ENCODE measurements around the gene GREM2.

GREM2 gene

DNA sequence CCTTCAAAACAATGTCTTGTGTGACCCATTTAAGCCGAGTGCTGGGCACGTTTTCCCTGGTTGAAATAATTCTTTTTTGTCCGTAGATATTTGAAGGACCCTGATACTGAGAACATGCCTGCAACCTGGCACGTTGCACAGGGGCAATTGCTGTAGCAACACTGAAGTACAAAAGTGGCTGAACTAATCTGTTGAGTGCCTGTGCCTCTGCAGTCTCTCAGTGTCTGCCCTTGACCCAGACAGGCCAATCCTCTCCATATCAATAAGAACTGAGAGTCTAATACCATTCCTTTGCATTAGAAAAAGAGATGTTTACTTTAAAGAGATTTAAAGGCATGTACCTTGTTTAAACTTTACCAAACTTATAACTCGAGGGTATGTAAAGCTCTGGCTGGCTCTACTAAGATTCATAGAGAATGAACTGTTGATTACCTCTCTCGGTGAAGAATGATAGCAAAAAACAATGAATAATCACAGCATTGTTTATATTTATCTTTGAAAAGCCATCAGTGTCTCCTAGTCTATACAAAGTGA lies 2.4 kb downstream of the GREM2 start:
- no peak for FAIRE-seq

DNA sequence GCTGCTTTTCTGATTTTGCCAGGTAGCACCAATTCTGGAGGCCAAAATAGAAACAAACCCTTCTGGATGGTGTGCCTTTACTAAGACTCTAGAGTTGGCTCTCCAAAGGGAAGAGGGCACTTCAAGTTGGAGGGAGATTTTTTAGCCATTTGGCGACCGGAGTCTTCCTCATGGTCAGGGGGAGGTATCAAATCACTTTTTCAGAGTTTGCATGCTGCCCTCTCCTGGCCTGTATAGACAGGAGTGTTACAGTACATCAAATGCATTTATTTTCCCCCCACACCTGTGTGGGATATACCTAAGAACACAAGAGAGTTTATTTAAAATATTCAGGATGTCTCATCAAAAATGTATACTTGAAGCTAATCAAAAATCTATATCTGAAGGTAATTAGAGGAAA lies 3.2 kb downstream of the GREM2 start:
- no peak for FAIRE-seq

DNA sequence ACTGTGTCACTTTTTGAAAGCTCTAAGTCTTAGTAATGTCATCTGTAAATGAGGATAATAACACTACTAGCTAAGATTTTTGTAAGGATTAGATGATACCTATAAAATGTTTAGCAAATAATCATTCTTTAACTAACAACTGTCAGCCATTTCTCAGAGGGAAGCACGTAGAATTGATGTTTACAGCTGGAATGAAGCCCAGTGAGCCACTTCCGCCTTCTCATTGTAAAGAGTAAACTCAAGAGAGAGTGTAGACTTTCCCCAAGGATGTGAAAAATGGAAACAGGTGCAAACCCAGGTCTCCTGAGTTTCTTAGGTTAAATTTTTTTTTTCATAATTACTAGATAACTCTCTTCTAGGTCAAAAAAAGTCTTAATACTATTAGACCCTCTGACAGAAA lies 4.9 kb downstream of the GREM2 start:
- no peak for FAIRE-seq

DNA sequence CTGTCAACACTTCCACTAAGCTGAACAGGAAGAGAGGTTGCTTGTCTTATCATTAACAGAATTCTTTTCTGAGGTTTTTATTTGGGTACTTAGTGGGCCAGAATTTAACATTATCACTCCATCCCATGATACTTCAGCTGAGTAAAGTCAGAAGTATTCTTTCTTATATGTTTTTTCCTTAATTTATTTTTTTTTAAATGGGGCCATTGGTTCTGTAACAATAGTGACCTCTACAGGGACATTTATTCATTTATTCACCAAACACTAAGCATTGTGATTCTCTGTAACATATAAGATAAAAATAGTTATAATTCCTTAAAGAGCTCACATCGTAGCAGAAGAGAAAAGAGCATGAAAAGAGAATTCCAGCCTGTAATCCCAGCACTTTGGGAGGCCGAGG lies 9.8 kb downstream of the GREM2 start:
- no peak for FAIRE-seq

DNA sequence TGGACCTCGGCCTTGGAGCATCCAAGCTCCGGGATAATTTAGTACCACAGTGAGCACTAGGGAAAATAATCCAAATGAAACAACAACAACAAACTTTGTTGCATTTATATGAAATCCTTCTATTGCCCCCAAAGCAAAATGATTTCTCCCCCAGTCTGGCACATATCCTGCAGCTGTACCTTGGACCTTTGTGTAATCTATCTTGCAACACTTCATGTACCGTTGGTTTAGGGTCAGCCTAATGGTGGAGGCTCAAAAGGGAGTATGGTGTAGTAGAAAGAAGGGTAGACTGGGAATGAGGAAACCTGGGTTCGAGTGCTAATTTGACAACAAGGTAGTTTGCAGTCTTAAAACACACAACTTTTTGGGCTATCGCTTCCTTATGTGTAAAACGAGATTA lies 12.1 kb downstream of the GREM2 start:
- FAIRE-seq: no peak

DNA sequence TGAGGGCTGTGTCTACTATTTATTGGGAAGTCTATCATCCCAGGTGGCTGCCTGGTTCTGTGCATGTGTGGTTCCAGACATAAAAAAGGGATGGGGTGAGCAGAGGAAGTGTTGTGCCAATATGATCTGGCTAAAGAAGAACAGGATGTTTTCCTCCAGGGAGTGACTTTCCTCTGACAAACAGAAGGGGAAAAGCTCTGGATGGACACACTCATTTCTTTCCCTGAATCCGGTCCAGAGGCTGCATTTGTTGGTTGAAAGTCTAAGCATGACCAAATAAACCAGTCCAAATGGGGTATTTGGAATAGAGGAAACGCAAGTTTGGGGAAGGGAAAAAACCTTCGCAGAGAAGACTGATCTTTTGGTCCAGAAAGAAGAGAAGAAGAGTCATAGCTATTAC lies 12.7 kb downstream of the GREM2 start:
- FAIRE-seq: no peak

DNA sequence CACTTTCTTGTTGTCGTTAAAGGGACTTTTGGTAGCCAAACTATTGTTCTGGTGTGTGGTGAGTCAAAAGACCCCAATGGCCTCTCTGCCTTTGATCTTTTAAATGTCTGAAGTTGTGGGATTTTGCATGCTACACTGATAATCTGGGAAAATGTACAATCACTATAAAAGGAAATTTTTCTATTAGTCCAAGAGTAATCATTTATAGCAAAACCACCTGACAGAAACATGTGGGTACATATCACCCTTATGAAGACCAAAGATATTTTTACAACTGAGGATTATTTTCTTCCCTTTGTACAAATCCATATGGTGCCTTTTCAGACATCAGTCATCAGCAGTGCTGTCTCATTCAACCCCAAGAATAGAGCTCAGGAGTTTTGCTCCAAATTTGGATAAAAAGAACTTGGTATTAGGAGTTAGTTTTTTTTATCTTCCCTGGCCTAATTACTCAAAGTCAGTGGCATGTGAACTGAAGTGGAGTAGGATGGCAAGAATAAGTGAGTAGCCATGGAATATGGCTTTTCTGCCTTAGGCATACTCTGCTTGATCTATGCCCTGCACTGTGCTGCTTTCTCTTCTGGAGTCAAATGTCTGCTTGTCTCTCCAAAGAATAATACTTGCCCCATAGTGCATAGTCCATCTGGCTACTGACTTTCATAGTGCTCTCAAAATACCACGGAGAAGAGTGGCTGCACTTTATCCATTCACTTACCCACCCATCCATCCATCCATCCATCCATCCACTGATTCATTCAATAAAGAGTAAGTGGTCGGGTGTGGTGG lies 13.5 kb downstream of the GREM2 start:
- FAIRE-seq: no peak

DNA sequence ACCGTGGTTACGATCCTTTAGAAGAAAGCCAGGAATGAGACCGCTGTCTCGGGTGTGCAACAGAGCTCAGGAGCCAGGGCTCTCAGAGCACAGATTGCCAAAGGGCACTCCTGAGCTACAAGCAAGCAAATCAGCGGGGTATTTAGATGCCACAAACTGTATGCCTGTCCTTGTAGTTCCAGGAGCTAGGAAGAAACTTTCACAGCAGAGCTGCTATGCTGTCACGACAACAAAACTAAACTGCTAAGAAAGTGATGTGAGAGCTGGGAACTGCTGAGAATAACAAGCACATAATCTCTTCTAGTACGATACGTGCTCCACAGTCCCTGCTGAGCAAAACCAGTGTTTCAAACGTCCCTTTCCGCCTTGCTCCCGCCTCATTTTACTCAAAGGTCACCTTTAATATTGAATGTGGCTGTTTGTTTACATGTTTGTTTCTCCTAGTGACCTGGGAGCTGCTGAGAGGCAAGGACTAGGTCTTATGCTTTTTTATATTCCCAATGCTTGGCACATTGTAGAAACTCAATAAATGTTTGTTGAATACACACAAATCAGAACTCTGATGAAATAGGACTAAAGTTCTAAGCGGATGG lies 14.7 kb downstream of the GREM2 start:
- FAIRE-seq: no peak

DNA sequence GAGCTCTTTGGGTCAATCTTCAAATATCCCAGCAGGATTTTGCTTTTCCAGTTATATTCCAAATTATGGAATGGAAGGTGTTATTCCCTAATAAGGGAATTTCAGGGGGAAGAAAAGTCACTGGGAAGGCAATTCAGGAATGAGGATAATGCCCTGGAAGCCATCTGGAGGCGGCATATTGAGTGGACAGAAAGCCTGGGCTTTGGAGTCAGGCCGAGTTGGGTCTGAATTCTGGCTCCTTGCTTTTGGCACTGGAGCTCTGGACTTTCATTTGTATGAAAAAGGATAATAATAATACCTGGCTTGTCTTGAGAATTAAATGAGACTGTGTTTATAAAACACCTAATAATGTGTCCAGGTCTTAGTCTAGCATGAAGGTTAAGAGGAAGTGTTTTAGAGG lies 16.5 kb downstream of the GREM2 start:
- no peak for FAIRE-seq

DNA sequence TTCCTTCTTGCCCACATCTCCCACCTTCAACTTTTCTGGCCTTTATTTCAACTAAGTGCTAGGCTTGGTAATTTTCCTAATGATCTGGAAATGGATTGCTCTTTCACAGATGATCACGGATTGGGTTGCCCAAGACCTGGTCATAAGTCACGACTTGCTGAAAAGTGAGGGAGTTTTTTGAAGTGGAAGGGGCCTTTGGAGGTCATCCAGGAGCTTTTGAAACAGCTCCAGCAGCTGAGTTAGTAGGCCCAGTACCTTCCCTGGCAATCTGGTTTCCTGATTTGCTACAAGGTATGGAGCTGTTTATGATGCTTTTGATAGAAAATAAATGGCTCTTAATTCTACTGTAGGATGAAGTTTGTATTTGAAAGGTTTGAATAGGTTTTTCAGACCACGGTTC lies 20.4 kb downstream of the GREM2 start:
- FAIRE-seq: no peak

DNA sequence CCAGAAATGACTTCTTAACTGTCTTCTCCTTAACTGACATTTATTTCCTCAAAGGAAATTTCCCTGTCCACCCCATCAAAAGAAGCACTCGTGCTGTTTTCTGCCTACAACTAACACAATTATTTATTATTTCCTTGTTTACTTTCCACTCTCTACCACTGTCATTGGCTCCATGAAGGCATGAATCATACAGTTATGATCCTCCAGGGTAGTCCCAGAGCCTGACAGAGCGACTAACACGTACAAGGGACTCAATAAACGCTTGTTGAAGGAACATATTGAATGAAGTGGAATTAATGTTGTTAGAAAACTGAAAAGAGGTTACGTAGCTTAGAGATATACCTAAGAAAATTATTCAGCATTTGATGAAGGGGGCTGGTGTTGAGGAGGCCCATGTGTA lies 20.9 kb downstream of the GREM2 start:
- FAIRE-seq: no peak

DNA sequence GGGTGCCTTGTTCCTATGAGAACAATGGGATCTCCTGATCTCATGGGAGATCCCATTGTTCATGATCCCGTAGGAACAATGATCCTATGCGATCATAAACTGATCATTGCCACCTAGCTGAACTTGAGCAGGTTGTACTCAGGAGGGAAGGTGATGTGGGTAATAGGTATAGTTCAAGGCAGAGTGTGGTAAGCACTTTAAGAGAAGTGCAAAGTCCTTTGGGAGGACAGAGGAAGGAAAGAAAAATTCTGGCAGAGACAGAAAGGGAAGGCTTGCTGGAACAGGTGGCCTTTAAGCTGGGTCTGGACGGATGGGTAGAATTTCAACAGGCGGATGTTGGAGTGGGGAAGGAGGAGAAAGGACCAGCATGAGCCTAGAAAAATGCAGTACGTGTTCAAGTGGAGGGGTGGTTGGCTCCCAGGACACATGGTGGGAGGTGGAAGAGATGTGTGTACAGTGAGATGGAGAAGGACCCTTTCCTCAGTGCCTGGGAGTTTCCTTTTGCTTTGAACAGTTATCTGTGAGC lies 22.3 kb downstream of the GREM2 start:
- no peak for FAIRE-seq

DNA sequence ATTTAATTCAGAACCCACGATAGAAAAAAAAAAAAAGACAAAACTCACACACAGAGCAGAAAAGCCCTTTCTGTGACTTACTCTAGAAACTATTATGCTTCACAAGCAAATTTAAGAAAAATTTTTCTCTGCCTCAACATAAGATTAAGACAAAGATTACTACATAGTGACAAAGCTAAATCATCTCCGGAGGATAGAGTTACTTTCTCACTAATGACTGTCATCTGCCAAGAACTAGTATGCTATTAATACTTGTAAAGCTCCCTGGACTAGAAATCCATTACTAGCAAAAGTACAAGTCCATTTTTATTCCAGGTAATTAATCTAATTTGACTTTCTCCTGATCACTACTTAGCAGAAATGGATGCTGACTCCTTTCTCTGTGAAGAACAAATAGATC lies 25.9 kb downstream of the GREM2 start:
- FAIRE-seq: no peak

DNA sequence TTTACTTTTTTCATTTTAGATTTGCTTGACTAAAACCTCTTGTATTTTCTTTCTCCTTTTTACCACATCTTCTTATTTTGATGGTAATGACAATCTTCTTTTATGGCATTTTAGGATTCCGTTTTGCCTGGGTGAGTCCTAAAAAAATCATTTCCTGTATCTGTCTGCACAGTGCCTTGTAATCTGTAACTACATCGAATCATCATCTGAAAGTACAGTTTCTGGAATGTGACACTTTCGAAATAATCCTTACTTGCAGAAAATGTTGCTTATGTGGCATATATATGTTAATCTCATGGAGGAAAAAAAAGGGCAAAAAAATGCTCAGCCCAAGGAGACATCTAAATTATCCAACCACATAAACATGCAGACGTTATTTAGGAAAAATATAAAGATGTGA lies 29.0 kb downstream of the GREM2 start:
- FAIRE-seq: no peak

DNA sequence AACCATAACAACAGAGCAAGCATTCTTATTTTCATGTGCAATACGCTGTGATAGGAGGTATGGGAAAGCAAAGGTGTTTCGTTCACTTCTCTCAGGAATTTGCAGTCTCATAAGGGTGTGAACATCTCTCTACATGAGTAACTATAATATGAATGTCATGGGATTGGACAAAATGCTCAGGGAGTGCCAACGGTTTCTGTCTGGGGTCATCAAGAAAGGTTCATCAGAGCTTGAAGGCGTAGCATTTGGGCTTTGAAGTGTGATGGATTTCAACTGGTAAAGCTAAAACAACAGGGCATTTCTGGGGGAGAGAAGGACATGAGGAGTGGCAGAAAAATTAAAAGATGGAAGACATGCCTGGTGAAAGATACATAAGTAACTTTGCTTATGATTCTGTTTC lies 32.4 kb downstream of the GREM2 start:
- FAIRE-seq: no peak

DNA sequence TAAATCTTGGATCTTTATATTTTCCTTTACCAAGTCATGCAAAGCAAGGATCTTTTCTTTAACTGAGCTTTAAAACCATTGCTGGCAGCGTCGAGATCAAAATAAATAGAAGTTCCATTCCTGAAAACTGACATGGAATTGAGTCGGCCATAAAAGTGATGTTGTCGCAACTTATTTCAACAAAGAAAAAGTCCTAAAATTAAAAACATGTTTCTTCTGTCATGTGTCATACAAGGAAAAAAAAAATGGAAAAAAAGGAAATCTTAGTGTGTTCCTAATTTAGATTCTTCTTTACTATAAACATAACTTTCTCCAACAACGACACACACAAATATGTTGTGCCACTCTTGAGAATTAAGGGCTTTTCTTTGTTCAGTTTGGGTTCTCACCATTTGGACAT lies 34.9 kb downstream of the GREM2 start:
- FAIRE-seq: no peak

DNA sequence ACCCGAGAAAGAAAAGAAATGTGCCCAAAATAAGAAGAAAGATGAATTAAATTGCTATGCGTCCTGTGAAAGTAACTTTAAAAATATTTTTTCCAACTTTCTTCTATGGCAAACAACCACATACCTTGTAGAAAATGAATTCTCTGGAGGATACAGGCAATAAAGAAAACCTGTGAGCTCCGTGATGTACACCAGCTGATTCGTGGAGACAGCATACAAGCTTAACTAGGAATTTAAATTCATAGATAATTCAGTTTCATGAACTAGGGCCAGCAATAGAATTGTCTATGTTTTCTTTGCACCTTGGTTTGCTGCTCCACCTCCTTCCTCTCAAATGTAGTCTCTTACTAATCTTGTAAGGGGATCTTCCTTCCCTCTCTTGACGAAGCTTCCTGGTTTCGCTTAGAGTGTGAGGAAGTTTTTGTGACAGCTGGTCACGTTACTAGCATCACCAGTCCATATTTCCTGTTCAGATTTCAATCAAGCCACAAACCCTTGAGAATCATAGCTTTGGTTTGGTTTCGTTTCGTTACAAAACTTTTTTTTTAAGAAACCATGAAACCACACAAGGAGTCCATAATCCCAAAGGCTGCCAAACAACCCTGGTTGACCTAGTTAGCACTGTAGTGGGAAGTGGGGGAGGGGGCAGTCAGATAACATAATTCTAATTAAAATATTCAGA lies 35.8 kb downstream of the GREM2 start:
- FAIRE-seq: no peak

DNA sequence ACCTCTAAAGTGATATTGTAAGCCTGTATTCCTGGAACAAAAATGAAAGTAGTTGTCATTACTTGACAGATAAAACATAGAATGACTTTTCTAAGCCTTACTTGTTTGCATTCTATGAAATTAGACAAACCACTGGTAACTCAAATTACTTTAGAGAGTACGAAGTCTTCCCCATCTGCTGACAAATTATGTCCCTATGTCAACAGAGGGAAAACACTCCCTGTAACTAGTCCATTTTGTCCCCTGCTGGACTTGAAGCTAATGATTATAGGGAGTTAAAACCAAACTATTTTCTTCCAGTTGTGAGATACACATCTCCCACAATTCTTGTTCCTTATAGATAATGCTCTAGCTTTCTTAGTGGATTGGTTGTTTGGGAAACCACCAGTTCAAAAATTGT lies 39.6 kb downstream of the GREM2 start:
- no peak for FAIRE-seq

DNA sequence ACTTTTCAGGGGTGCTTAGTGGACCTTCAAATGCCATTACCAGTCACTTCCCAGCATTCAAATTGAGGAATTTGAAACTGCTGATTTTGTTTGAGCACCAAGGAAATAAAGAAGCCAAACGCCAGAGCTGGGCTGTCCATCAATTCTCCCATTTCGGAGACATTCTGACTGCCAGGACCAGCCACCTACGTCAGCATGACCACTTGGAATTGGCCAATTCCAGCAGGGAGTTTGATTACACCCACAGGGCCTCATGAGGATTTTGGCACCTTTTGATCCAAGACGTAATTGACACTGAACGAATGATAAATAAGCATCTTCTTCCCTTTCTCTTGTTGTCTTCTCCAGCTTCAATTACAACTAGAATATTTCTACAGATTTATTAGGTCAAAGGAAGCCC lies 40.2 kb downstream of the GREM2 start:
- FAIRE-seq: no peak

DNA sequence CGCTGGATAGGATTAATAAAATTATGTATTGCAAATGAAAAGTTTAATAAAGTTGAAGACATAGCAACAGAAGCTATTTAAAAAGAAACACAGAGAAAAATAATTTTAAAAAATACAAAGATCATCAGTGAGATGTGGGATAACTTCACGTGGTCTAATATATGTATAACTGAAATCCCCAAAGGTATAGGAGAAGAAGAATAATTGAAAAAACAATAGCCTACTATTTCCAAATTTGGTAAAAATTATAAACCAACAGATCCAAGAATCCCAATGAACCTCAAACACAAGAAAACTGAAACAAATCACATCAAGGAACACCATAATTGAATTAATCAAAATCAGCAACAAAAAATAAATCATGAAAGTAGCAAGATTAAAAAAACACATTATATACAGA lies 44.9 kb downstream of the GREM2 start:
- FAIRE-seq: no peak

DNA sequence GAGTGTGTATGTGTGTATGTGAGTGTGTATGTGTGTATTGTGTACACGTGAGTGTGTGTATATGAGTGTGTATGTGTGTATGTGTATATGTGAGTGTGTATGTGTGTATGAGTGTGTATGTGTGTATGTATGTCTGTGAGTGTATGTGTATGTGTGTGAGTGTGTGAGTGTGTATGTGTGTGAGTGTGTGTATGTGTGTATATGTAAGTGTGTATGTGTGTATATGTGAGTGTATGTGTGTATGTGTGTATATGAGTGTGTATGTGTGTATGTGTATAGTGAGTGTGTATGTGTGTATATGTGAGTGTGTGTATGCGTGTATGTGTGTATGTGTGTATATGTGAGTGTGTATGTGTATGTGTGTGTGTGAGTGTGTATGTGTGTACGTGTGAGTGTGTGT lies 49.2 kb downstream of the GREM2 start:
- FAIRE-seq: no peak

DNA sequence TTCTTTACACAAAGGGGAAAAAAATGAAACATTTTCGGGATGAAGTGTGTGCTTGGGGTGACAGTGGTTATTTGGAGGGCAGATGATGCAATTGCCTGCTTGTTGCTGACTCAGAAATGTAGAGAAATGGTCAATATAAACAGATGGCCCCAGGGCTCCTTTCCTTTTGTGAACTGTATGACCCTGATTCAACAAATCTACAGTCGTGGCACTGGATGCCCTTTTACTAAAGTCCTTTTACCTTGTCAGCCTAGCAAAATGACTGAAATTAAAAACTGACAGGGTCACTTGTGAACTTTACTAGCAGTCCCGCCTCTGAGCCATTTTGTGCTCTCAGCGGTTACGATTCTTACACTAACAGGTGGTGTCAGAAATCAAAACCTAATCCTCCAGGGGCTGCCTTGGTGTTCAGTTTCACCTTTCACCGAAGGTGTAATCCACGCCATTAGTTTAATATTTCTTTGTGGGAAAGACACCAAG lies 49.8 kb downstream of the GREM2 start:
- no peak for FAIRE-seq

DNA sequence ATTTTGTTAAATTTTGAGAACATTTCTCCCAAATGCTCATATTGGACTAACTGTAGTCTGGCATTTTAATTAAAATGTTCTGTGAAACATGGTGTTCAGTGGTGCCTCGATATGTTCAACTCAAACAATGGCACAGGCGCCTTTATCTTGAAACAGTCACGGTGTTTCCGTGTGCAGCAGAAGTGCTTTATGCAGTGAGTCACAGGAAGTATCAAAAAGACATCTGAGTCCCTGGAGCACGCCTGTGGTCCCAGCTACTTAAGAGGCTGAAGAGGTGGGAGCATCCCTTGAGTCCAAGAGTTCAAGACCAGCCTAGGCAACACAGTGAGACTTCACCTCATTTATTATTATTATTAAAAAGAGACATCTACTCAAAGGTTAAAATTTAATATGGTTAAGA lies 52.2 kb downstream of the GREM2 start:
- no peak for FAIRE-seq

DNA sequence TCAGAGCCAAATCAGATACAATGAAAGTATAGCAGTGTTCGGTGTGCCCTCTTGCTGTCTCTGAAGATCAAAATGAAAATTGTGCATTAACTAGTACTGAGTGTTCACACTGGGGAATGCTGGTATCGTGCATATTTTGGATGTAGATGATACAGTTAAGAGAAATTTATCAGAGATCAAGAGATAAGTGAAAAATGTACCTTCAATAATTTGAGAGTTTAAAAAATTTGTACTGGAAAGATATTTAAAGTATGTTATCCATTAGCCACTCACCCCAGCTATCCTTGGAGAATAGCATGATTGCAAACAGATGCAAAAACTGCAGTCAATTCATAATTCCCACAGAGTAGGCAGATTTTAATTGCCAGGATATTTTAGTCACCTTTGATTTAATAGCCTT lies 56.4 kb downstream of the GREM2 start:
- no peak for FAIRE-seq

Data from TTC549 (cell line).